Small intestine (tissue), 7 donors: ENCODE data around the gene MYMX. TPM values are rescaled to one million over a fixed set of nuclear protein-coding genes. Genes with fewer than 3 reads are reported as not detected.
A peak's percentile ranks its signal among the peaks of the same experiment; 100 is the strongest.

Experiments
- DNase-seq, 2 donors: peaks; one replicate each; pipeline versions ENCODE4 v3.0.0 to v3.0.0-alpha.2; 2013
- FAIRE-seq: peaks from 2 replicates; lab custom pipeline; 2012; peaks lifted over from hg19 to GRCh38; lab: Jason Lieb, UNC
- H3K27ac ChIP-seq, 3 donors: one replicate each; pipeline ENCODE4 v1.5.1; 2013; ENCODE audit warnings: low read length in 2 of 3, mild to moderate bottlenecking in 2 of 3, control low read depth in 1 of 3, inconsistent platforms in 1 of 3, low read depth in 1 of 3, moderate library complexity in 1 of 3
- H3K27me3 ChIP-seq, 3 donors: one replicate each; pipeline ENCODE4 v1.6.1; 2013; ENCODE audit warnings: low read length in 3 of 3, inconsistent platforms in 1 of 3; ENCODE audit not compliant: control insufficient read depth in 3 of 3, insufficient read depth in 3 of 3
- H3K36me3 ChIP-seq, 3 donors: one replicate each; pipeline ENCODE4 v1.6.1; 2013; ENCODE audit warnings: low read length in 3 of 3, inconsistent platforms in 1 of 3, low read depth in 1 of 3, mild to moderate bottlenecking in 1 of 3, moderate library complexity in 1 of 3; ENCODE audit not compliant: control insufficient read depth in 3 of 3, insufficient read depth in 2 of 3
- H3K4me1 ChIP-seq, 3 donors: one replicate each; pipeline ENCODE4 v1.6.1; 2013; ENCODE audit warnings: low read length in 2 of 3, inconsistent platforms in 1 of 3, low read depth in 1 of 3, mild to moderate bottlenecking in 1 of 3, moderate library complexity in 1 of 3; ENCODE audit not compliant: control insufficient read depth in 3 of 3, insufficient read depth in 2 of 3
- H3K4me3 ChIP-seq, 3 donors: one replicate each; pipeline ENCODE4 v1.5.1; 2013; ENCODE audit warnings: low read length in 3 of 3, control low read depth in 1 of 3, inconsistent platforms in 1 of 3, low read depth in 1 of 3, mild to moderate bottlenecking in 1 of 3, moderate library complexity in 1 of 3
- H3K9me3 ChIP-seq, 2 donors: one replicate each; pipeline ENCODE4 v1.6.1; 2013; ENCODE audit warnings: low read depth in 1 of 2, low read length in 1 of 2; ENCODE audit not compliant: control insufficient read depth in 2 of 2, insufficient read depth in 1 of 2
- WGBS, 3 donors: extraction: QIAGEN DNeasy Blood & Tissue Kit; methylation state at CpG; one replicate each; pipeline ENCODE4 v1.1.7; 2013; 5-methylcytosine and 5-hydroxymethylcytosine counted together
- polyA plus RNA-seq, 4 donors: library from polyadenylated mRNA; stranded (reverse) in 3 of 4; unstranded in 1 of 4; fragments of 200-250 nt in 3 of 4; fragments of 120-200 nt in 1 of 4; gene quantifications; one replicate each; pipeline versions ENCODE4 v1.2.1 to v1.2.3, GENCODE V29; 2013
- donor health status: healthy with polysubstance abuse.
- donor health status: control.
- donor health status: control.
- donor health status: Bipolar disorder and iron deficiency.
- donor health status: healthy.

The MYMX gene
- polyA plus RNA-seq, 4 donors, result 0.19 to 0.98 TPM; not detected in 2

GRCh38 chr6:44219053-44219814, 2.5 kb downstream of the MYMX start:
- FAIRE-seq, result no peak
- no peaks in the 10 kb centered on the region for H3K36me3 ChIP-seq
- no peaks in the 10 kb centered on the region for H3K9me3 ChIP-seq
- peak overlapping the region in 2 of 3 donors; percentile 72 to 73 for H3K27ac ChIP-seq
- DNase-seq, result peak; percentile 50 to 90
- H3K4me1 ChIP-seq, result peaks cover 0 to 50% (median 5%) of the 10 kb centered on the region in 3 donors
- peaks cover 0 to 2% (median 0%) of the 10 kb centered on the region in 3 donors for H3K27me3 ChIP-seq
- 1% methylated on average over 32 to 45 of the region's 45 CpGs for WGBS, 3 donors
- peak overlapping the region; percentile 16 to 57 (median 38) for H3K4me3 ChIP-seq

GRCh38 chr6:44219815-44220784, 3.4 kb downstream of the MYMX start:
- no peak for FAIRE-seq
- no peak for DNase-seq

GRCh38 chr6:44220913-44221290, 4.2 kb downstream of the MYMX start:
- no peak overlapping the region for H3K4me3 ChIP-seq

More at GRCh38 chr6:44219815-44220784, 3.4 kb downstream of the MYMX start:
- Histone ChIP-seq H3K4me3 (peak overlapping the region; percentile 16 to 38 (median 28)), H3K9me3 (no peaks in the 10 kb centered on the region), H3K27ac (peak overlapping the region in 2 of 3 donors; percentile 47 to 58), H3K4me1 (peaks cover 0 to 58% (median 5%) of the 10 kb centered on the region in 3 donors), H3K27me3 (peaks cover 0 to 2% (median 0%) of the 10 kb centered on the region in 3 donors), H3K36me3 (no peaks in the 10 kb centered on the region)
- WGBS, 3 donors, result 55 to 60% (median 57%) methylated on average over 25 to 28 of the region's 28 CpGs

DNA sequence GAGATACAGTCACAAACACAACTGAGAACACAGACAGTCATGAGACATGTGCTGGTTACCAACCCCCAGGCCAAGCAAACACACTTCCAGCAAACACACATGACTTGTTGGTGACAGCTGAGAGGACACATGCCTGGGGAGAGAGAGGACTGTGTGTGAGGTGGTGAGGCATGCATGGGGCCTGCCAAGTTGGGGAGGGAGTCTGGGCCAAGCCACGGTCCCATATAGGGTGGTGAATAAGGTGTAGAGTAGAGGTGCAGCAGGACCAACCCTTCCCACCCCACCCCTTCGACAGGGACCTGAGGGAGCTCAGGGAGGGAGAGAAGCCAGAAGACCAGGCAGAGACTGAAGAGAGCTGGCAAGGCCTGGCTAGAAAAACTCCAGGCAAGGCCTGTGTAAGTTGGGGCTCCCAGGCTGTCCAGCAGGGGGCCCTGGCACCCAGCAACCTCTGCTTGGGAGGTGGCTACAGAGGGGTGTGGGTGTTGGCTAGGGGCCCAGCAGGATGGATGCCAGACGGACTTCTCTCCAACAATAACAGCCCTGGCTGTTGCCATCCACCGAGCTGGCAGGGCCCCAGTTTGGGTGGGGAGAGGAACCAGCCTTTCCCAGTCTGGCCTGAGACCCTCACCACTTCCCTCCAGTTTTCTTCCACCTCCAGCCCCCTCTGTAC, 4.7 kb downstream of the MYMX start:
- FAIRE-seq, result no peak

More at GRCh38 chr6:44220913-44221290, 4.2 kb downstream of the MYMX start:
- no peak for DNase-seq
- no peaks in the 10 kb centered on the region for H3K9me3 ChIP-seq
- peaks cover 0 to 64% (median 5%) of the 10 kb centered on the region in 3 donors for H3K4me1 ChIP-seq
- H3K27me3 ChIP-seq, result peaks cover 0 to 2% (median 0%) of the 10 kb centered on the region in 3 donors
- H3K27ac ChIP-seq, result peak overlapping the region in 2 of 3 donors; percentile 6 to 58
- WGBS, 3 donors, result 89 to 93% (median 91%) methylated on average over 4 of the region's 4 CpGs
- no peak for FAIRE-seq
- no peaks in the 10 kb centered on the region for H3K36me3 ChIP-seq

GRCh38 chr6:44221961-44222335, 5.2 kb downstream of the MYMX start:
- H3K36me3 ChIP-seq, result peaks cover 0 to 4% (median 0%) of the 10 kb centered on the region in 3 donors
- H3K4me1 ChIP-seq, result peaks cover 0 to 70% (median 5%) of the 10 kb centered on the region in 3 donors
- peaks cover 0 to 2% (median 0%) of the 10 kb centered on the region in 3 donors for H3K27me3 ChIP-seq
- no peak for DNase-seq
- FAIRE-seq, result no peak
- no peaks in the 10 kb centered on the region for H3K9me3 ChIP-seq
- WGBS, 3 donors, result 29 to 61% (median 52%) methylated on average over 2 of the region's 2 CpGs
- no peak overlapping the region for H3K4me3 ChIP-seq
- peak overlapping the region in 2 of 3 donors; percentile 6 to 58 for H3K27ac ChIP-seq

More for the DNA sequence above, 4.7 kb downstream of the MYMX start:
- Histone ChIP-seq H3K27me3 (peaks cover 0 to 2% (median 0%) of the 10 kb centered on the region in 3 donors), H3K9me3 (no peaks in the 10 kb centered on the region), H3K36me3 (peaks cover 0 to 3% (median 0%) of the 10 kb centered on the region in 3 donors), H3K4me3 (no peak overlapping the region), H3K27ac (peak overlapping the region in 2 of 3 donors; percentile 6 to 58), H3K4me1 (peaks cover 0 to 70% (median 5%) of the 10 kb centered on the region in 3 donors)
- WGBS, 3 donors, result 3 to 10% (median 6%) methylated on average over 4 of the region's 4 CpGs
- peak; percentile 87 to 90 for DNase-seq

DNA sequence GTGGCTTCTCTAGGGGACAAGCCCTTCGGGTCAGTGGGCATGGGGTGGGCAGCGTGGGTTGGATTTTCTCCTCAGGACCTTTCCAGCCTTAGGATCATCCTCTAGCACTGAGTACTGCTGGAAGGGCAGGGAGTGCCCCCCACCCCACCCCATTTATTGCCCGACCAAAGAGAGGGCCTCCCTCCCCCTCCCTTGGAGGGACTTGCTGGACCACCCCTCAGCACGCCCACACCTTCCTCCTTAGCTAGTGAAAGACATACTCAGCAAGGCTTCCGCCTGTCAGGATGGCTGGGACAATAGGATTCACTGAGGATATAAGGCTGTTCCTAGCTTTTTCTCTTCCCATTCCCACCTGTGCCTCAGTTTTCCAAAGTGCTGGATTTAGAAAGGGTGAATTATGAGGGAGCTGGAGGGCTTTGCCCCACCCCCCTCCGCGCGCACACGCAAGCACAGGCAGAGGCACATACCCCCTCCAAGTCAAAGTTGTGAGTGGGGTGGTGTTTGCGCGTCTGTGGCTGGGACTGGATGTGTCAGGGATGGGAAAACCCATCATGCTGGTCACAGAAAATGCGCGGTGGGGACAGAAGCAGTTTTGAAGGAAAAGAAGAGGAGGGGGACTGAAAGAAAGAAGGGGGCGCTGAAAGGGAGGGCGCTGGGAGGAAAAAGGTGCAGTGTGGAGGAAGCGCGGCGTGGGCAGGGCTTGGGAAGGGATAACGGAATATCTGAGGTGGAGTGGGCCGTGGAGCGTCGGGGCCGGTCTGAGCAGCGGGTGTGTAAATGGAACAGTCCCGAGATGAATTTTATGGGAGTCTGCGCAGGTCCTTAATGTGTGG, 6.0 kb downstream of the MYMX start:
- Histone ChIP-seq H3K27ac (peak overlapping the region in 2 of 3 donors; percentile 32 to 55), H3K4me3 (peak overlapping the region; percentile 30 to 56 (median 33)), H3K36me3 (peaks cover 0 to 9% (median 0%) of the 10 kb centered on the region in 3 donors), H3K4me1 (peaks cover 0 to 74% (median 5%) of the 10 kb centered on the region in 3 donors), H3K27me3 (peaks cover 0 to 2% (median 0%) of the 10 kb centered on the region in 3 donors), H3K9me3 (no peaks in the 10 kb centered on the region)
- WGBS, 3 donors, result 25 to 32% (median 32%) methylated on average over 26 of the region's 26 CpGs
- DNase-seq, result no peak
- no peak for FAIRE-seq

- DNase-seq (peak; percentile 45 to 79), FAIRE-seq (no peak)
- WGBS, 3 donors, result 0 to 1% (median 1%) methylated on average over 42 to 73 of the region's 73 CpGs
- peak within 1 kb of the TSS in 2 of 3 donors; percentile 32 to 55 for H3K27ac ChIP-seq
- H3K4me1 ChIP-seq, result peaks cover 0 to 69% (median 5%) of the 10 kb centered on the region in 3 donors
- H3K9me3 ChIP-seq, result no peaks in the 10 kb centered on the region
- H3K4me3 ChIP-seq, result peak within 1 kb of the TSS; percentile 33 to 56 (median 40)
- H3K27me3 ChIP-seq, result peaks cover 0 to 2% (median 0%) of the 10 kb centered on the region in 3 donors
- peaks cover 0 to 11% (median 0%) of the 10 kb centered on the region in 3 donors for H3K36me3 ChIP-seq
These were observed 6.7 kb downstream of the MYMX start, which contains the start of gene SLC29A1 for GRCh38 chr6:44223319-44224028. Gene SLC29A1 (plus strand): TSS chr6:44223595. CDS start chr6:44227314, 3,719 bp downstream.
